Omental fat pad (tissue), 4 donors: ENCODE measurements around the gene TGFBR1. TPM values are rescaled to one million over a fixed set of nuclear protein-coding genes. Genes with fewer than 3 reads are reported as not detected.

Experiments used
- ATAC-seq: fragments of 150-250 bp; one replicate; pipeline ENCODE4 v1.9.1; 2016; ENCODE audit warnings: mild to moderate bottlenecking, moderate library complexity; ENCODE audit not compliant: low FRiP score
- DNase-seq: peaks from one replicate; pipeline ENCODE4 v3.0.0-alpha.2; 2019; ENCODE audit warnings: low spot score
- total RNA-seq, 4 donors: library from RNA; depleted of rRNA; stranded (reverse); fragments of >200 nt; gene quantifications; one replicate each; pipeline ENCODE4 v1.1.0, GENCODE V29; 2016
- TF ChIP-seq, protein P1 (sequence below), 3 donors: fragments of 450-650 bp; IDR thresholded peaks; one replicate each; pipeline ENCODE4 v1.5.1; 2016 to 2017; ENCODE audit warnings: antibody characterized with exemption in 3 of 3, mild to moderate bottlenecking in 3 of 3, moderate library complexity in 2 of 3

Gene TGFBR1
- total RNA-seq, 4 donors from 2014 or later: 20.9 to 35.2 (median 30.9) TPM

DNA sequence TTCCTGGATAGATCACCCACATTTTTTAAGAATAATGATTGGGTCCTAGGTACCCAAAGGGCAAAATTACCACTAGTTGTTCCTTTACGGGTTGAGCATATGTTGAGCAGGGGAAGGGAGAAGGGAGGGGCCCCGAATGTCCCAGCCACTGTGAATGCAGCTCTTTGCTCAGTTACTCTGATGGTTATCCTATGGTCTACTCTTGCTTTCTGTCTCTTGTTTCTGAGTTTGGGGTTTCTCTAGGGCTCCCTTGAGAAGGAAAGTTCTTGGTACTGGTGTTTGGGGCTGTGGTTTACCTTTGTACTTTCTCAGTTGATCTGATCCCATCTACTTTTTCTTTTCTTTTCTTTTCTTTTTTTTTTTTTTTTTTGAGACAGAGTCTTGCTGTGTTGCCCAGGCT is 61.2 kb downstream of the TGFBR1 start:
- TF ChIP-seq, protein P1, sequence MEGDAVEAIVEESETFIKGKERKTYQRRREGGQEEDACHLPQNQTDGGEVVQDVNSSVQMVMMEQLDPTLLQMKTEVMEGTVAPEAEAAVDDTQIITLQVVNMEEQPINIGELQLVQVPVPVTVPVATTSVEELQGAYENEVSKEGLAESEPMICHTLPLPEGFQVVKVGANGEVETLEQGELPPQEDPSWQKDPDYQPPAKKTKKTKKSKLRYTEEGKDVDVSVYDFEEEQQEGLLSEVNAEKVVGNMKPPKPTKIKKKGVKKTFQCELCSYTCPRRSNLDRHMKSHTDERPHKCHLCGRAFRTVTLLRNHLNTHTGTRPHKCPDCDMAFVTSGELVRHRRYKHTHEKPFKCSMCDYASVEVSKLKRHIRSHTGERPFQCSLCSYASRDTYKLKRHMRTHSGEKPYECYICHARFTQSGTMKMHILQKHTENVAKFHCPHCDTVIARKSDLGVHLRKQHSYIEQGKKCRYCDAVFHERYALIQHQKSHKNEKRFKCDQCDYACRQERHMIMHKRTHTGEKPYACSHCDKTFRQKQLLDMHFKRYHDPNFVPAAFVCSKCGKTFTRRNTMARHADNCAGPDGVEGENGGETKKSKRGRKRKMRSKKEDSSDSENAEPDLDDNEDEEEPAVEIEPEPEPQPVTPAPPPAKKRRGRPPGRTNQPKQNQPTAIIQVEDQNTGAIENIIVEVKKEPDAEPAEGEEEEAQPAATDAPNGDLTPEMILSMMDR (IDR thresholded peaks at IDR 0.05): no peak
- DNase-seq (no peak), ATAC-seq (no peak)

DNA sequence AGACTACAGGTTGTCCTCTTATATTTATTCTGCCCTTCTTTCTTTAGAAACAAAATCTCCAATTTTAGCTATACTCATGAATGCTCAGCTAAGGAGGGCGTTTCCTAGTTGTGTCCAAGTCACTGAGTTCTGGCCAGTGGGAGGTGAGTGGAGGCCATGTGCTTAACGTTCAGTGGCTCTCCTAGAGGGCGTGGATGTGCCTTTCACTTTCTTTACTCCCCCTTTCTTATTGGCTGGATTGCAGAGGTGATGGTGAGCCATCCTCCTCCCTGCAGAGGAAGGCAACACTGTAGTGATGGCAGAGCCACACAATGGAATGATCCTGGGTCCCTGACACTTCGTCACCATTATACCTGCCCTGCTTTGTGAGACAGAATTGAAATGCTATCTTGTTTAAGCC is 62.2 kb downstream of the TGFBR1 start:
- TF ChIP-seq, protein P1 (IDR thresholded peaks at IDR 0.05): no peak
- DNase-seq: no peak
- ATAC-seq: no peak

DNA sequence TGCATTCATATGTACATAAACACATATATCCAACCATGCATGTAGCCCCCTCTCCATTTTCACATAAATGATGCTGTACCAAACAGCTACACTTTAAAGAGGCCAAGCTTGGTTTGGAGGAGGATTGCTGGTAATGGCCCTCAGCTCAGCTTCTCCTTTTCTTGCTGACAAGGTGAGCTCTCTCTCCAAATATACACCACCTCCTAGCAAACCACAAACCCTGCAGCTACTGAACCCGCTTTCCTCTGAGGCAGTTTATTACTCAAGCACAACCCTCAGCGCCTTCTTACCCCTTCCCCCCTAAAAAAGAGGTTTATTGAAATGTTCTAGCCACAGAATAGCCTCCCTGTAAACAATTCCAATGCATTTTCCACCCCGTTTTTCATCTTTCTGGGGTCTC is 62.8 kb downstream of the TGFBR1 start:
- DNase-seq (no peak), ATAC-seq (no peak)
- TF ChIP-seq, protein P1 (IDR thresholded peaks at IDR 0.05): no peak

DNA sequence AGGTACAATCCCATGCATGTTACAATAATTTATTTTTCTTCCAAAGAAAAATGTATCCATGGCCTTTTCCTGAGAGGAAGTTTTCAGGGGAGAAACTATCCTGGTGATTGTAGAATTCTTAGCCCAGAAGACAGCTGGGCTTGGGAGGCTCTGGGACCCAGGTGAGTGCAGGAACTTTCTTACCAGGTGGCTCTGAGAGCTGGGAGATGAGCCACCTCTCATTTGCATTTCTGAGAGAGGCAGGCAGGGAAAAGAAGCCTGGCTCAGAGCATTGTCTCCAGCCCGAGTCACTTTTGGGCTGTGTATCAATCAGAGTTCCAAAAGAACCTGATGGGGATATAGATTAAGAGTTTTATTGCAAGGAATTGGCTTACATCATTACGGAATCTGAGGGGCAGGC is 64.2 kb downstream of the TGFBR1 start:
- TF ChIP-seq, protein P1 (IDR thresholded peaks at IDR 0.05): no peak
- DNase-seq: no peak
- ATAC-seq: no peak

DNA sequence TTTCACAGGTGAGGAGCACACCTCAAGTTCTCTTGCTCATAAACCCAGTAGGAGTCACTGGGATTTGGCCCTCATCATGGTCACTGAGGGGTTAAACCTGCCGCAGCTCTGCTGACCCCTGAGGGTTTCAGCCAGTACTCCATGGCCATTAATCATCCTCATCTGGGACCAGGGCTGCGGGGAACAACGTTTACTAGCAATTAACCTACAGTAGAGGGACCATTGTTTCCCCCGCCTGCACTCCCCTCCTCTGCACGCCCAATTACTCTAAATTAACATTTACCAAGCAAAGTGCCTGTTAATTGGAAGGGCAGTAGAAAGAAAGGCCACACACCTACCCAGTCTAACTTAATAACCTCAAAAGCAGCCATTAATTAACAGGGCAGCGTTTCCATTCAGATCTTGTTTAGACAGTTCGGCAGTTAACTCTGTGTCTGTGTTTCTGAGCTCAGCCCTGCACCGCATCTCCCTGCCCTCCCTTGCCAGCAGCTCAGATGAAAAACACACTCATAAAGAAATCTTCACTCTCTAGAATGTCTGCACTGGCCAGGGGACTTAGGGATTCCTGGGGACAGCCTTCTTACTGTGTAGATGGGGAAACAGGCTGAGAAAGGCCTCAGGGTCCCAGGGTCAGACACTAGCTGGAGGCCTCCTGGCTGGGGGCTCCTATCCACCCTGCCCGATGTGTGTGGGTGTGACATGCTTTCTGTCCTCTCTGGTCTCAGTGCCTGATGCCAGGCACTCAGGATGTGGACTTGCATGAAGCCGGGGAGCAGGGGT is 65.3 kb downstream of the TGFBR1 start:
- TF ChIP-seq, protein P1 (IDR thresholded peaks at IDR 0.05): no peak
- ATAC-seq (no peak), DNase-seq (no peak)

DNA sequence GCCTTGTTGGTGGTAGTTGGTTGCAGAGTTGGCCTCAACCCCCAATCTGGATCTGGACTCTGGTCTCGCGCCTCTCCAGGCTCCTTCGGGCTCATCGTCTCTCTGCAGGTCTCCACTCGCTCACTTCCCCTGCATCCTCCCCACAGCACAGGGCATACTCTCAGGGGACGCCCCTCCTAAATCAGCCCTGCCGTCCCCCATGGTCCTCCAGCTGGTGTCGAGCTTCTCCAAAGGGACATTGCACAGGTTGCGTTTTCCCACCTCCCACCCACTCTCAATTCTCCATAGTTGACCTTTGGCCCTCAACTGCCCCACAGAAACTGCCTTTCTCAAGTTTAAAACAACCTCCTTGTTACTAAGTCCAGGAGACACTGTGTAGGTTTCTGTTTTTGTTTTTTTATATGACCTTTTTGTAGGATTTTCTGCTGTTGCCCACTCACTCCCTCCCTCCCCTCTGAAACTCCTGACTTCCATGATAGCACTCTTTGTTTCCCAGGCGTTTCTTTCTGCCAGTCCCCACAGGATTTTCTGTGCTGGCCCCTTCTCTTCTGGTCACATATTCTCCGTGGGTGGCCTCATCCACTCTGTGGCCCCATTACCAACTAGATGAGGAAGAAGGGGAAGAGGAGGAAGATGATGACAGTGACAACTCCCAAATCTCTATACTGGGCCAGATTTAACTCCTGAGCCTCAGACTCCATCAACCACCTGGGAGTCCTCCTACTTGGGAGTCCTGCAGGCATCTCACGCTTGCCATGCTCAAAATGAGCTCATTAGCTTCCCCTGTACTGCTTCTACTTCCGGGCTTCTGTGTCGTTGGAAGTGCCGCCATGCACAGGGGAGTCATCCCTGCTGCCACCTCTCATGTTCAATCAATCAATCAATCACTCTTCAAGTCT is 66.6 kb downstream of the TGFBR1 start:
- ATAC-seq (no peak), DNase-seq (no peak)

More for the DNA sequence above, 66.6 kb downstream of the TGFBR1 start:
- TF ChIP-seq, protein P1 (IDR thresholded peaks at IDR 0.05): no peak
